ENCODE data around the gene SIGLEC11. TPM values are rescaled to one million over a fixed set of nuclear protein-coding genes. Genes with fewer than 3 reads are reported as not detected.

SIGLEC11 gene
- total and polyA plus RNA-seq, 2 donors (not counting 1 experiment from before 2014, with no cell fraction given), result 0.09 TPM; not detected in 1

DNA sequence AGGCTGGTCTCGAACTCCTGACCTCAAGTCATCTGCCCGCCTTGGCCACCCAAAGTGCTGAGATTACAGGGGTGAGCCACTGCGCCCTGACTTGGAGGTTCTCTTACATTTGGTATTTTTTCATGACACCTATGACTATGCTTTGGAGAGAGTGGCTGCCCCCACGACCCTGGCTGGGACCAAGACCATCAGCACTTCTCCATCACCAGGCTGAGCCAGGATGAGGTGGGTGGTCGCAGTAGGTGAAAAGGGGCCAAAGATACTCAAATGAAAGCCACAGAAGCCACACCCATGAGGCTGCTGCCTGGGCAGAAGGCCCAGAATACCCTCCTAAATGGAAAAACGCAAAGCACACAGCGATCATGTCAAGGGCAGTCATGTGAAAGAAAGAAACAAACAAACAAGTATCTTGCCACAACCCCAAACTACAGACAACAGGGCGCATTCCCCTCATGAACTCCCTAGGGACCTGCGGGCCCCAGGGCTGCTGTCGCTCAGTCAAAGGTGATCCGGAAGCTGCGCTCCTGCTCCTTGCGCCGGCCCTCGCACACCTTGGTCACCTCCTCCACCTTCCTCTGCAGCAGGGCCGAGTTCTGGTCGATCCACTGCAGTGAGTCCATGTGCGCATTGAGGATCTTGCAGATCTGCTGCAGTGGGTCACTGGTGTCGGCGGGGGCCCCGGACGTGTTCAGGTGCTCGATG lies 53.1 kb downstream of the SIGLEC11 start:
- peaks cover 73% of the 10 kb centered on the region for H3K4me1 Mint-ChIP-seq
- Histone ChIP-seq H3K36me3 (replicated peaks in 1 of 2; ENCODE audit: control extremely low read depth in 1 of 2, control insufficient read depth in 1 of 2, extremely low read depth in 1 of 2, insufficient read depth in 2 of 2, low read length in 1 of 2) (peaks cover 0 to 22% of the 10 kb centered on the region in 2 experiments), H3K4me3 (ENCODE audit: control extremely low read depth in 1 of 5, extremely low read depth in 1 of 5, insufficient read depth in 1 of 5, low read depth in 2 of 5, low read length in 4 of 5) (no peak overlapping the region), H3K9ac (ENCODE audit: low read length) (no peak overlapping the region), H3K9me3 (ENCODE audit: control extremely low read depth in 1 of 3, control insufficient read depth in 2 of 3, insufficient read depth in 1 of 3, low read length in 2 of 3) (peaks cover 0 to 16% (median 0%) of the 10 kb centered on the region in 3 donors), H3K4me1 (ENCODE audit: control insufficient read depth in 2 of 2, insufficient read depth in 2 of 2, low read length in 2 of 2) (peaks cover 47 to 63% of the 10 kb centered on the region in 2 donors), H3K79me2 (ENCODE audit: control insufficient read depth, insufficient read depth, low read length) (peaks cover 27% of the 10 kb centered on the region), H2AFZ (ENCODE audit: insufficient read depth, low read depth, low read length, poor library complexity, severe bottlenecking) (no peak overlapping the region), H3K27ac (ENCODE audit: low read length in 2 of 2) (peak overlapping the region; percentile 55 to 64), H3K4me2 (replicated peaks; ENCODE audit: low read depth, low read length, poor library complexity, severe bottlenecking) (peak overlapping the region; percentile 58), H4K20me1 (ENCODE audit: control insufficient read depth, insufficient read depth, low read length, poor library complexity, severe bottlenecking) (peaks cover 39% of the 10 kb centered on the region), H3K27me3 (replicated peaks in 1 of 4; ENCODE audit: control extremely low read depth in 1 of 4, control insufficient read depth in 3 of 4, insufficient read depth in 4 of 4, low read length in 3 of 4) (no peaks in the 10 kb centered on the region)
- POLR2A ChIA-PET, result interaction anchor here (0.6 to 0.8 kb wide), 5 partner anchors 9 to 376 kb away, joined by 3 to 10 read pairs (median 5); no protein-coding TSS in a partner anchor
- peak overlapping the region; percentile 45 for H3K4me3 Mint-ChIP-seq
- ATAC-seq (ENCODE audit: low read depth) (peak; percentile 54), DNase-seq (peak; percentile 67)
- CTCF ChIA-PET, result interaction anchor here (0.7 to 1.7 kb wide), 3 partner anchors 8 to 103 kb away, joined by 6 to 11 read pairs (median 7); no protein-coding TSS in a partner anchor
- H3K9me3 Mint-ChIP-seq (ENCODE audit: insufficient read depth), result peaks cover 3% of the 10 kb centered on the region
- WGBS (ENCODE audit: insufficient coverage), result 81% methylated on average over 22 of the region's 23 CpGs
- intact Hi-C loops (cut with micrococcal nuclease), result no loop called here
- no peaks in the 10 kb centered on the region for H3K27me3 Mint-ChIP-seq
- peak overlapping the region; percentile 85 for H3K27ac Mint-ChIP-seq
- TF ChIP-seq, protein P1, sequence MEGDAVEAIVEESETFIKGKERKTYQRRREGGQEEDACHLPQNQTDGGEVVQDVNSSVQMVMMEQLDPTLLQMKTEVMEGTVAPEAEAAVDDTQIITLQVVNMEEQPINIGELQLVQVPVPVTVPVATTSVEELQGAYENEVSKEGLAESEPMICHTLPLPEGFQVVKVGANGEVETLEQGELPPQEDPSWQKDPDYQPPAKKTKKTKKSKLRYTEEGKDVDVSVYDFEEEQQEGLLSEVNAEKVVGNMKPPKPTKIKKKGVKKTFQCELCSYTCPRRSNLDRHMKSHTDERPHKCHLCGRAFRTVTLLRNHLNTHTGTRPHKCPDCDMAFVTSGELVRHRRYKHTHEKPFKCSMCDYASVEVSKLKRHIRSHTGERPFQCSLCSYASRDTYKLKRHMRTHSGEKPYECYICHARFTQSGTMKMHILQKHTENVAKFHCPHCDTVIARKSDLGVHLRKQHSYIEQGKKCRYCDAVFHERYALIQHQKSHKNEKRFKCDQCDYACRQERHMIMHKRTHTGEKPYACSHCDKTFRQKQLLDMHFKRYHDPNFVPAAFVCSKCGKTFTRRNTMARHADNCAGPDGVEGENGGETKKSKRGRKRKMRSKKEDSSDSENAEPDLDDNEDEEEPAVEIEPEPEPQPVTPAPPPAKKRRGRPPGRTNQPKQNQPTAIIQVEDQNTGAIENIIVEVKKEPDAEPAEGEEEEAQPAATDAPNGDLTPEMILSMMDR (IDR thresholded peaks at IDR 0.05), result no peak

DNA sequence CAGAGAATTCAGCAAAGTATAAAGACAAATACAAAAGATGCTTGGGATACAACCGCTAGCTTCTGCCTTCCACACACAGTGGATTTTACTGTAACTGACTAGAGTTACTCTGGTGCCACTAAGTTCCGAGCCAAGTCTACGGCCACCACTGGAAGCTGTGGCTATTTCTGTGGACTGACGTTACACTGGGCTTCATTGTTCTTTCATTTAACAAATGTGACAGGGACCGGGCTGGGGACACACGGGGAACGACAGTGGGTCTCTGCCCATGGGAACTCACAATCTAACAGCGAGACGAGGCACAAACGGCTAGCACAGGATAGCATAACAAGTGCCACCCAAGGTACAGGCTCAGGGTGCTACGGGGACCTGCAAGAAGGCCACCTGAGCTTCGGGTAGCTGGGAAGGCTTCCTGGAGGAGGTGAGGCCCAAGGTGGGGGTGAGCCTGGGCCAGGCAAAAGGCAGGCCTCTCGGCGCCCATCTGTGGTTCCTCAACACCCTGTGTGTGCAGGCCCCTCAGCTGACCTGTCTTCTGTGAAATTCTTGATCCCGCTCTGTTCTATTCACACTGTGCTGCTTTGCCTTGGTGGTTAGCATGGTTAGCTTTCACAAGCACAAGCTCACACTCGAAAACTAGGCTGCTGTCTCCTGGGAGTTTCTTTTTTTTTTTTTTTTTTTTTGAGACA lies 54.0 kb downstream of the SIGLEC11 start:
- H3K27ac Mint-ChIP-seq, result peak overlapping the region; percentile 85
- ChIA-PET CTCF (interaction anchor here (0.7 to 1.7 kb wide), 4 partner anchors 9 to 102 kb away, joined by 5 to 11 read pairs (median 6); no protein-coding TSS in a partner anchor), POLR2A (interaction anchor here (0.6 to 1.4 kb wide), 5 partner anchors 9 to 23 kb away, joined by 3 to 10 read pairs (median 6); partner anchors contain the start of genes ATF5 and NUP62)

More for the DNA sequence above, 54.0 kb downstream of the SIGLEC11 start:
- 86% methylated on average over 15 of the region's 16 CpGs for WGBS (ENCODE audit: insufficient coverage)
- no peak overlapping the region for H3K9ac ChIP-seq (ENCODE audit: low read length)
- H4K20me1 ChIP-seq (ENCODE audit: control insufficient read depth, insufficient read depth, low read length, poor library complexity, severe bottlenecking), result peaks cover 39% of the 10 kb centered on the region
- H3K4me2 ChIP-seq (replicated peaks; ENCODE audit: low read depth, low read length, poor library complexity, severe bottlenecking), result peak overlapping the region; percentile 58
- H3K27me3 Mint-ChIP-seq, result no peaks in the 10 kb centered on the region
- intact Hi-C loops (cut with micrococcal nuclease), result no loop called here
- peaks cover 27% of the 10 kb centered on the region for H3K79me2 ChIP-seq (ENCODE audit: control insufficient read depth, insufficient read depth, low read length)
- H3K9me3 Mint-ChIP-seq (ENCODE audit: insufficient read depth), result peaks cover 3% of the 10 kb centered on the region
- TF ChIP-seq, protein P1 (IDR thresholded peaks at IDR 0.05), result no peak
- TF ChIP-seq EZH2 (IDR thresholded peaks at IDR 0.05; ENCODE audit: borderline replicate concordance, insufficient read depth, low read depth, low read length, poor library complexity, severe bottlenecking), result no peak
- no peak for DNase-seq
- H3K4me3 ChIP-seq (ENCODE audit: control extremely low read depth in 1 of 5, extremely low read depth in 1 of 5, insufficient read depth in 1 of 5, low read depth in 2 of 5, low read length in 4 of 5), result peak overlapping the region in 1 of 5 experiments; percentile 15
- peak overlapping the region in 1 of 2 donors; percentile 64 for H3K27ac ChIP-seq (ENCODE audit: low read length in 2 of 2)
- H3K27me3 ChIP-seq (replicated peaks in 1 of 4; ENCODE audit: control extremely low read depth in 1 of 4, control insufficient read depth in 3 of 4, insufficient read depth in 4 of 4, low read length in 3 of 4), result no peaks in the 10 kb centered on the region
- H3K4me1 Mint-ChIP-seq, result peaks cover 69% of the 10 kb centered on the region
- H3K4me3 Mint-ChIP-seq, result peak overlapping the region; percentile 69
- no peak for ATAC-seq (ENCODE audit: low read depth)
- H3K4me1 ChIP-seq (ENCODE audit: control insufficient read depth in 2 of 2, insufficient read depth in 2 of 2, low read length in 2 of 2), result peaks cover 47 to 63% of the 10 kb centered on the region in 2 donors
- H2AFZ ChIP-seq (ENCODE audit: insufficient read depth, low read depth, low read length, poor library complexity, severe bottlenecking), result no peak overlapping the region
- peaks cover 0 to 16% (median 0%) of the 10 kb centered on the region in 3 donors for H3K9me3 ChIP-seq (ENCODE audit: control extremely low read depth in 1 of 3, control insufficient read depth in 2 of 3, insufficient read depth in 1 of 3, low read length in 2 of 3)
- peaks cover 0 to 18% of the 10 kb centered on the region in 2 experiments for H3K36me3 ChIP-seq (replicated peaks in 1 of 2; ENCODE audit: control extremely low read depth in 1 of 2, control insufficient read depth in 1 of 2, extremely low read depth in 1 of 2, insufficient read depth in 2 of 2, low read length in 1 of 2)
